GM18505 (cell line): ENCODE data around the gene MRPS25.

Source experiments
- ATAC-seq: cut with Tn5 transposase; IDR thresholded peaks from one replicate; pipeline ENCODE4 v1.9.1; 2021; ENCODE audit not compliant: unreplicated experiment
- POLR2A ChIP-seq: IDR thresholded peaks from 4 replicates; pipeline ENCODE4 v1.6.1; 2011; ENCODE audit warnings: borderline replicate concordance; ENCODE audit not compliant: insufficient read depth, insufficient read length; ENCODE audit errors: extremely low read depth

Gene MRPS25

DNA sequence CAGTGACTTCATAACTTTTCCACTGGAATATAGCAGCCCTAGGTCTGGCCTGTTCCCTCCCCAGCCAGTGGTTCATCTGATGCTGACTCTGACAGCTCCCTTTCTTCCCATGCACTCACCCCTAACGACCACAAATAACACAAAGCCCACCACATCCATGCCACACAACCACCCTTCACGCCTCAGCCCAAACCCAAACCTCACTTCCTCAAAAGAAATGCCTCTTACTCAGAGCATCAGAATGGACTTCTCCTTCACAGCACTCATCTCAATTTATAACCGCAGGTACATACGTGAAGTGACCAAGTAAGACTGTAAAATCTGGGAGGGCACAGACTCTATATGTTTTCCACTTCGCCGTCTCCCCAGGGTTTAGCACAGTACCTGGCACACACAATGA is 32.8 kb upstream of the MRPS25 start:
- no peak for TF ChIP-seq POLR2A
- no peak for ATAC-seq

DNA sequence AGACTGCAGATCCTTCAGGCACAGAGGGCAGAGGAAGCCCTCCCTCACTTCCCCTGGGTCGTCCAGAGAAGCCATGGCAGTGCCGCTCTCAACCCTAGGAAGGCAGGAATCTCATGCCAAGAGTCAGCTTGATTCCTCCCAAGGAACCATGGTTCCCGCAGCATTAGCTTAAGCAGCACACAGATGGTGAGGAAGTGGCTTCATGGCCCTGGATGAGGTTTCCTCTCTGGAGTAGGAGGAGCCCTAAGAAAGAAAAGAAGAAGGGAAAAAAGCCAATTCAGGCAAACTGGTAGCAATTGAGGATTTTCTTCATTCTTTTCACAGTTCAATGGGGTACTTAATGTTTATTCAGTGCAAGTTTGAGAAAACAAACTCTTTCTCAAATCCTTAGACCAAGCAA is 30.9 kb upstream of the MRPS25 start:
- ATAC-seq = no peak
- TF ChIP-seq POLR2A = no peak

DNA sequence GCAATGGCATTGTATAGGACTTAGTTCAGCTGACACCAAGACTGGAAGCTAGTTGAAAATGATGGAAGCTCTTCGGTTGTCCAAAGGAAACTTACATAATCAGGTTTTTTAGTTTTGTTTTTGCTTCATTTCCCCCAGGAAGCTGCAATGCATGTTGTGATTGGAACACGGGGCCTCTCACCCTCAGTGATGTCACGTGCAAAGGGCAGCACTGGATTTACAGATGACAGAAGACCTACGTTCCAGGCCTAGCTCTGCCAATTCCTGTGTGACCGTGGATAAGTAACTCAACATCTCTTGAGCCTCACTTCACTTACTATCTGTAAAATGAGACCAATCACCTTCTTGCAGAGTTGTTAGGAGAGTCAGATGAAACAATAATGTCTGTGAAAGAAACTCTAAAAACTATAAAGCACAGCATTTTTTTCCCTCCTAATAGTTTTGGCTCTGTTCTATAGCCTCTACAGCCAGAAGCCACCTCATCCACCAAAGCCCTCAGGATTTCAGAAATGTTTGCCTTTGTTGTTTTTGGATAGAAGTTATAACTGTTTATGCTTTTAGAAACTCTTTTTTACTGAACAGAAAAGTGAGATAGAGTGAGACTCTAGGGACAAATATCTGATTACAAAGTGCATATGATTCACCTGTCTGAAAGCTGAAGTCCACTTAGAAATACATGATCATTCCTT is 29.2 kb upstream of the MRPS25 start:
- ATAC-seq = no peak
- no peak for TF ChIP-seq POLR2A

DNA sequence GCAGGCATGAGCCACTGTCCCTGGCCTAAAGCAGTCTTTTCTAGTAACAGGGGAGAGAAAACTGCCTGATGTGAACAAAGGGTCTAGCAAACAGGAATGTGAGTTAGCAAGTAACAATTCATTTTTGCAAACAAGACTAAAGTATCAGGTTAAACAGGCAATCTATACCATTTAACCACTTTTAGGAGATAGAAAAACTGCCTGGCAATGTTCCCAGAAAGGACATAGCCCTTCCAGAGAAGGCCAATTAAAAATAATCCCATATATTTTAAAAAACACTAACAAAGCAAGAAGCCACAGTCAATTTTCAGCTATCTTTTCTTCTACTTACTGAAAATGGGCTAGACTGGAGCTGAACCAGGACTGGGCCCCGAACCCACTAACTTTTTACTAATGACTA is 27.6 kb upstream of the MRPS25 start:
- no peak for ATAC-seq
- no peak for TF ChIP-seq POLR2A

DNA sequence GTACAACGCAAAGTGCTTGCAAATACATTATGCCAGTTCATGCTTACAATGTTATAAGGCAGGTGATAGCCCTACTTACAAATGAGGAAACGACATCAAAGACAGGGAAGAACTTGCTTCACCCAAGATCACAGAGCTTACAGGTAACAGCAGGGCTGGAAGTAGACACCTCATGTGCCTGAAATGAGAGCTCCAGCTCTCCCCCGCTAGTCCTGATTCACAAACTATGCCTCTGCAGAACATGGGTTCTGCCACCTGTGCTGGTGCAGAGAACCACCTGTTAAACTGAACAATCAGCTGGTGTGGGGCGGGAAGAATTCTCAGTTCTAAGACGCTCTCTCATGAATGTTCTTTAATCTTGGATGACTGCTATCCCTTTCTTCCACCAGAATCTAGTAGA is 26.5 kb upstream of the MRPS25 start:
- ATAC-seq = no peak
- TF ChIP-seq POLR2A = no peak

DNA sequence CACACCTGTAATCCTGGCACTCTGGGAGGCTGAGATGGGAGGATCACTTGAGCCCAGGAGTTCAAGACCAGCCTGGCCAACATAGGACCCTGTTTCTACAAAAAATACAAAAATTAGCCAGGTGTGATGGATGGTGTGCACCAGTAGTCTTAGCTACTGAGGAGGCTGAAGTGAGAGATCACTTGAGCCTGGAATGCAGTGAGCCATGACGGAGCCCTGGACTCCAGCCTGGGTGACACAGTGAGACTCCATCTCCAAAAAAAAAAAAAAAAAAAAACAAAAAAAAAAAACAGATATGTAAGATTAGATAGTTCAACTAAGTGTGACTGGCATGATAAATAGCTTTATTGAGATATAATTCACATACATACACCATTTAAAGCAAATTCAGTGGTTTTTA is 24.1 kb upstream of the MRPS25 start:
- no peak for ATAC-seq

DNA sequence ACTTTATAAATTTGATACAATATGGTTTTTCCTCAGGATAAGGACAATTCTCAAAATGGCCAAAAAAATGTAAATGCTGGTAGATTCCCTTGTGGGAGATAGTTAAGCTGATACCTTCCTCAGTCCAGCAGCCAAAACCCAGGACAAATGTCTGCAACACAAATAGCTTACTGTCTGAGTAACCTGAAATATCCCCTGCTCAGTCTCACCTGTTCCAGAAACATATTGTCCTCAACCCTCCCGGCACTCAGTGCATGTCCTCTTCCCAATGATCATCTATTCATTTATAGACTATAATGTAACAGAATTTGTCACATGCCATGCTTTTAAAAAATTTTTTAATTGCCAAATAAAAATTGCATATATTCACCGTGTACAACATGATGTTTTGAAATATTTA is 21.6 kb upstream of the MRPS25 start:
- TF ChIP-seq POLR2A = no peak
- ATAC-seq = no peak

More for the DNA sequence above, 24.1 kb upstream of the MRPS25 start:
- TF ChIP-seq POLR2A = no peak

DNA sequence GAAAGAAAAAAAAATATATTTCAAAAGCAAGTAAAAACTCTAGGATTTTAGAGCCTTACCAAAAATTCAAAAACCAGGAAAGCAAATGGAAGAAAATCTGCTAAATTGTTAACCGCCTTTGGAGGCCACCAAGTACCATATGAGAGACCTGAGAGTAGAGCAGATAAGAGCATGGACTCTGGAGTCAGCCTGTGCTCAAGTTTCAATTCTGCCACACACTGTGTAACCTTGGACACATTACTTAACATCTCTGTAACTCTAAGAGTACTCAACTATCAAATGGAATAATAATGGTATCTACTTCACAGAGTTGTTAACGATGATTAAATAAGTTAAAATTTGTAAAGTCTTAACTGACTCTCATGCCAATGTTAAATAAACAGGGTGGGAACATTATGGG is 21.1 kb upstream of the MRPS25 start:
- no peak for TF ChIP-seq POLR2A
- ATAC-seq = no peak

DNA sequence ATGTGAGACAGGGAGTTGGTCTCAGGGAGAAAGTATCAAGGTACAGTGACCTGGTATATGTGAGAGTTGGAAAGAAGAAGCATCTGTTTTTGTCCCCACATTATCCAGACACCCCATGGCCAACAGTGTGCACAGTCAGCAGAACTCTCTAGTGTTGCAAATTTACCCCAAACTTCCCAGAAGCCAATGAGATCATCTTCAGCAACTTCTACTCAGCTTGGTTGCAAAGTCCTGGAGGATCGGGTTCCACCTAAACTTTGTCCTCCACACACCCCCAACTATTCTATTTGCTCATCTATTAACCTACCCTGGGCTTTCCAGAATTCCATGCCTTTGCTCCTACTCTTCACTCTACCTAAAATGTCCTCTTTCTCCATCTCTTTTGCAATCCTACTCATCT is 18.1 kb upstream of the MRPS25 start:
- TF ChIP-seq POLR2A = no peak
- no peak for ATAC-seq

DNA sequence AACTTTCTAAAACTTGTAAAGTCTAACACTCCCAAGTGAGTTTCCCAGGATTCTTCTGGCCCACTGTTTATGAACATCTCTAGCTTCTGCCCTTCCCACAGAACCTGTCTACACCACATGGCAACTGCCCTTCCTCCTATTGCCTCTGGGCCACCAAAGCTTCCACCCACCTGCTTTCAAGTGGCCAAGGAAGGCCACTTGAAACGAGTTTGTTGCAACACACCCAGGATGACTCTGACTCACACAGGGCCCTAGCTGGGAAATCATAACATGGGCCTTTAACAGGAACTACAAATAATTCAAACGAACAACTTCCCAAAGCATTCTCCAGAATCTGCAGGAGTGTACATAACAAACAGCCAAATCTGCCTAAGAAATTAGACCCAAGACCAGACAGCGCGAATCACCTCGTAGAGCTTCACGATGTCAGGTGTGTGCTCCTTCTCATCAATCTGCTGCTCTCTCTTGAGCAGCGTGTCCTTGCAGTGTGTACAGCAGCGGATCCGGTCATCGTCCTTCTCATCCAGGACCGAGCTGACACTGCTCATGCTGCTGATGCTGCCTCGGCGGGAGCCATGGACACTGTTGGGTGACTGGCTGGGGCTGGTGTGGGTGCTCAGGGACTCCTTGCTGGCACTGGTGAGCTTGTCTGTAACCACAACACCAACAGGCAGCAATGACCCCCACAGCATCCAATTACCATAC is 17.0 kb upstream of the MRPS25 start:
- TF ChIP-seq POLR2A = no peak
- no peak for ATAC-seq

DNA sequence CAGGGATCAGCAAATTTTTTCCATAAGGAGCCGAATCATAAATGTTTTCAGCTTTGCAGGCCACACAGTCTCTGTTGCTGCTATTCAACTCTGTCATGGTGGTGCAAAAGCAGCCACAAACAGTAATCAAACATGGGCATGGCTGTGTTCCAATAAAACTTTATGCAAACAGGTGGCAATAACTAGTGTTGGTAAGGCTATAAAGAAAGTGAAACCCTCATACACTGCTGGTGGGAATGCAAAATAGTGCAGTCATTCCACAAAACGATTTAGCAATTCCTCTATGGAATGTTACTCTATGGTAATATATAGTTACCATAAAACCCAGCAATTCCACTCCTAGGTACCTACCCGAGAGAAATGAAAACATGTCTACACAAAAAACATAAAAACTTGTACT is 14.0 kb upstream of the MRPS25 start:
- ATAC-seq = no peak
- no peak for TF ChIP-seq POLR2A

DNA sequence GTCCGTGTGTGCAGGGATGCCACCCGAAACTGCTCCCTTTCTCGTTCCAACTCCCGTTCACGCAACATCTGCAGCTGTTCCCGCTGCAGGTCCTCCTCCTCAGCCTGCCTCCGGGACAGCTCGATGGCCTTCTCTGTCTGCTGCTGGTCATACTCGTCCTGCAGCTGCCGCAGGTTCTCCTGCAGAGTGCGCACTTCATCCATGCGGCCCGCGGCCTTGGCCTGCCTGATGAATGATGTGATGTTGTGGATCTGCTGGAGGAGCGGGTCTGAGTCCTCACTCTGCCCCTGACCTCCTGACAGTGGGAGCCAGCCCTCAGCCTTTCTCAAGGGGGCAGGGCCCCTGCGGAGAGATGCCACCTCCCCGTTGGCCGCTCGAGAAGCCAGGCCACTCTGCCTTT is 9.4 kb upstream of the MRPS25 start:
- no peak for TF ChIP-seq POLR2A
- ATAC-seq = no peak

DNA sequence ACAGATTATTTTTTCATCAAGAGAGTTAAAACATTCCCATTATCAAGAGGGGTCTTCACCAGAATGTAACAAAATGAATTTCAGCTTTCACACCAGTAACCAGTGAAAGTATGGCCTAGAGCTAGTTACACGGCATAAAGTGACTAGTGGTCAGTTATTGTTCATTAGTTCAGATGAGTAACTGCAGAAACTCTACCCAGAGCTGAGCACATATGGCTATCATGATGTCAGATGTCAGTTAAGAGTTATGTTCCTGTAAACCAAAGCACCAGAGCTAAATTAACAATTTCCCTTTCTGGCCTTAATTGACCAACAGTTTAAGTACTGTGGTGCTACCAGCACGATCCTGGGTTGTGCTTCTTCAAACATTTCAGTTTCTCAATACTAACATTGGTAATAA is 6.6 kb upstream of the MRPS25 start:
- ATAC-seq = no peak

DNA sequence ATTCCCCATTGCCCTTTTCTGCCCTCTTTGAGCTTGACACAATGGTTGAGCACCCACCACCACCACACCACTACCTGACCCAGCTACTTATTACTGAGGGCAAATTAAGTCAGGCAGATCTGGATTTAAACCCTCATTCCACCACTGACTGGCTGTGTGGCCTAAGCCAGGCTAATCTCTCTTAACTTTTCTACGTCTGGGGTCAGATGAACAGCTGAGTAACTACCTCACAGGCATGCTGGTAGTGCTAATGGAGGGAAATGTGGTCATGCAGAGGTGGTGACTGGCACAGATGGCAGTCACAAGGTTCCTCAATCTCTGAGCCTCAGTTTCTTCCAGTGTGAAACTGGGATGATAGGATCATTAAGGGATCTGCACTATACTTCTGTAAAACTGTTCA is 4.3 kb upstream of the MRPS25 start:
- no peak for ATAC-seq
- TF ChIP-seq POLR2A = no peak

More for the DNA sequence above, 6.6 kb upstream of the MRPS25 start:
- no peak for TF ChIP-seq POLR2A
